OCI-LY3 (cell line): ENCODE results near the gene KPNA4.

Experiments
- EZH2phosphoT487 ChIP-seq: fragments of 200-600 bp; shearing (Covaris generic); IDR thresholded peaks from 2 replicates; pipeline ENCODE4 v1.6.1; 2018; ENCODE audit warnings: antibody characterized with exemption, mixed run types, low read depth
- TF ChIP-seq, protein P1 (sequence below): fragments of 200-600, 300-600 bp; sonication (generic); IDR thresholded peaks from 2 replicates; pipeline ENCODE4 v1.5.1; 2014; ENCODE audit warnings: antibody characterized with exemption, low read length, low read depth

DNA sequence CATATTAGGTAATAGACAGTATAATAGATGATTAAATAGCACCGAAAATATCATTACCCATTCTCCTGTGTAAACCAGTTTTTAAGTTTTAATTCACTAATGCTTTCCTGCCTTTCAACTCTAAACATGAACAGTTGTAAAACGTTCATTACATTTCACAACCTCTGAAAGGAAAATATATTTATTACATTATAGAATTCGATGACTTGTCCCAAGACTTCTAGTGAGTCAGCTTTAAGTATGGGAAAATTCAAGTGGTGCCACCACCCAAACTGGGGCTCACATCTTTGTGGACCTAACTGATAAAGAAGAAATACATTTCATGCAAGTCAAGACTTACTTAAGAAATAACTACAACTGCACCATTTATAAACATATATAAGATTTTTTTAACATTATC lies 117.8 kb downstream of the KPNA4 start:
- TF ChIP-seq, protein P1, sequence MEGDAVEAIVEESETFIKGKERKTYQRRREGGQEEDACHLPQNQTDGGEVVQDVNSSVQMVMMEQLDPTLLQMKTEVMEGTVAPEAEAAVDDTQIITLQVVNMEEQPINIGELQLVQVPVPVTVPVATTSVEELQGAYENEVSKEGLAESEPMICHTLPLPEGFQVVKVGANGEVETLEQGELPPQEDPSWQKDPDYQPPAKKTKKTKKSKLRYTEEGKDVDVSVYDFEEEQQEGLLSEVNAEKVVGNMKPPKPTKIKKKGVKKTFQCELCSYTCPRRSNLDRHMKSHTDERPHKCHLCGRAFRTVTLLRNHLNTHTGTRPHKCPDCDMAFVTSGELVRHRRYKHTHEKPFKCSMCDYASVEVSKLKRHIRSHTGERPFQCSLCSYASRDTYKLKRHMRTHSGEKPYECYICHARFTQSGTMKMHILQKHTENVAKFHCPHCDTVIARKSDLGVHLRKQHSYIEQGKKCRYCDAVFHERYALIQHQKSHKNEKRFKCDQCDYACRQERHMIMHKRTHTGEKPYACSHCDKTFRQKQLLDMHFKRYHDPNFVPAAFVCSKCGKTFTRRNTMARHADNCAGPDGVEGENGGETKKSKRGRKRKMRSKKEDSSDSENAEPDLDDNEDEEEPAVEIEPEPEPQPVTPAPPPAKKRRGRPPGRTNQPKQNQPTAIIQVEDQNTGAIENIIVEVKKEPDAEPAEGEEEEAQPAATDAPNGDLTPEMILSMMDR, result no peak
- TF ChIP-seq EZH2phosphoT487, result no peak
